HS-5 (cell line): ENCODE data around the gene RNF151.
"Not testable (repeated sequence)": the region's sequence is repeated elsewhere in the genome, so short reads cannot be mapped to it uniquely, and the experiment has no call there.

Experiments
- DNase-seq: peaks from one replicate; pipeline ENCODE4 v3.0.0-alpha.2; 2012; ENCODE audit warnings: low read depth

Gene RNF151, protein sequence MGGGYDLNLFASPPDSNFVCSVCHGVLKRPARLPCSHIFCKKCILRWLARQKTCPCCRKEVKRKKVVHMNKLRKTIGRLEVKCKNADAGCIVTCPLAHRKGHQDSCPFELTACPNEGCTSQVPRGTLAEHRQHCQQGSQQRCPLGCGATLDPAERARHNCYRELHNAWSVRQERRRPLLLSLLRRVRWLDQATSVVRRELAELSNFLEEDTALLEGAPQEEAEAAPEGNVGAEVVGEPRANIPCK

DNA sequence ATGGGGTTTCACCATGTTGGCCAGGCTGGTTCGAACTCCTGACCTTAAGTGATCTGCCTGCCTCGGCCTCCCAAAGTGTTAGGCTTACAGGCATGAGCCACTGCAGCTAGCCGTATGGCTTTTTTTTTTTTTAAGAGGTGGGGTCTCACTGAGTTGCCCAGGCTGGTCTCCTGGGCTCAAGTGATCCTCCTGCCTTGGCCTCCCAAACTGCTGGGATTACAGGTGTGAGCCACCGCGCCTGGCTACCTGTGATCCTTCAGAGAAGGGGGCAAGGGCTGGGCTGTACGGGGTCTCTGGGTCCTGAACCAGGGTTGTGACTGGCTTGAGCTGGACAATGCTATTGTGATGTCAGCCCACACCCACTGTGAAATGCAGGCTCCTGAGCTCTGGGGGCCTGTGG is at the start of gene RNF151:
Gene RNF151, plus strand, starts transcription at position 397 of the 400 bp plus-strand sequence. CDS start 26 bp downstream, outside the sequence.
- no peak for DNase-seq

GRCh38 chr16:1917056-1917664 is 49.5 kb upstream of the RNF151 start:
- DNase-seq = no peak

- DNase-seq = no peak
Observed at GRCh38 chr16:1917665-1918350, 48.8 kb upstream of the RNF151 start.

- no peak for DNase-seq
Observed at GRCh38 chr16:1918351-1919326, 48.0 kb upstream of the RNF151 start, which contains the start of gene HS3ST6. HS3ST6 (minus strand) TSS chr16:1918415; CDS start chr16:1918323, 92 bp downstream.

GRCh38 chr16:1919327-1919998 is 47.2 kb upstream of the RNF151 start:
- DNase-seq = no peak

DNA sequence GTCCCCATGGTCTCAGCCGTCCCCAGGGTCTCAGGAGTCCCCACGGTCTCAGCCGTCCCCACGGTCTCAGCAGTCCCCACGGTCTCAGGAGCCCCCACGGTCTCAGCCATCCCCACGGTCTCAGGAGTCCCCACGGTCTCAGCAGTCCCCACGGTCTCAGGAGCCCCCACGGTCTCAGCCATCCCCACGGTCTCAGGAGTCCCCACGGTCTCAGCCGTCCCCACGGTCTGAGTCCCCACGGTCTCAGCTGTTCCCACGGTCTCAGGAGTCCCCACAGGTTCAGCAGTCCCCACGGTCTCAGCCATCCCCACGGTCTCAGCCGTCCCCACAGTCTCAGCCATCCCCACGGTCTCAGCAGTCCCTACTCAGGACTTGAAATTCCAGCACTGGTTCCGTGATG is 46.5 kb upstream of the RNF151 start:
- DNase-seq = not testable (repeated sequence)

- no peak for DNase-seq
Observed at GRCh38 chr16:1920727-1921171, 45.9 kb upstream of the RNF151 start.

DNA sequence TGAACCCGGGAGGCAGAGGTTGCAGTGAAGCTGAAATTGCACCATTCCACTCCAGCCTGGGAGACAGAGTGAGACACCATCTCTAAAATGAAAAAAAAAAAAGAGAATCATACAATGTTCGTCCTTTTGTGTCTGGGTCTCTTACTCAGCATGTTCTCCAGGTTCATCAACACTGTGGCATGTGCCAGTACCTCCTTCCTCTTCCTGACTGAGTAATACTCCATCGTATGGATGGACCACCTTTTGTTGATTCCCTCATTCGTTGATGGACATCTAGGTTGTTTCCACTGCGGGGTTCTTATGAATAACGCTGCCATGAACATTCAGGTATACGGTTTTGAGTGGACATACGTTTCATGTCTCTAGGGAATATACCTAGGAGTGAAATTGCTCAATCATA is 44.3 kb upstream of the RNF151 start:
- DNase-seq = no peak

GRCh38 chr16:1923299-1924034 is 43.2 kb upstream of the RNF151 start:
- DNase-seq = no peak

- DNase-seq = no peak
Observed at GRCh38 chr16:1924095-1924494, 42.6 kb upstream of the RNF151 start.

DNA sequence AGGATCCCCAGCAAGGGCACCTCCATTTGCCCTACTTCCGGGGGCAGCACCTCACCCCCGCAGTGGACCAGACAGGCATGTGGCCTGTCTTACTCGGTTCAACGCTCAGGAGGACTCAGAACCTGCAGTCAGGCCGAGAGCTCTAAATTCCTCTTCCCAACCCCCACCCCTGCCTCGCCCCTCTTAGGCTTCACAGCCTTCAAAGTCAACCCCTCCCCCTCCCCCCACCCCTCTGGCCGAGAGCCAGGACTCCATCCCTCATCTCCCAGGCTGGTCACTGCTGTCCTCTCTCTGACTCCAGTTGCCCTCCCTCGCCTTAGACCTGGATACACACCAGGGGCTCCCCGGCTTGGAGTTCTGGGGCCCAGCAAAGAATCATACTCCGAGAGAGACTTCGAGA is 40.4 kb upstream of the RNF151 start:
- no peak for DNase-seq

GRCh38 chr16:1929105-1929504 is 37.6 kb upstream of the RNF151 start:
- no peak for DNase-seq

DNA sequence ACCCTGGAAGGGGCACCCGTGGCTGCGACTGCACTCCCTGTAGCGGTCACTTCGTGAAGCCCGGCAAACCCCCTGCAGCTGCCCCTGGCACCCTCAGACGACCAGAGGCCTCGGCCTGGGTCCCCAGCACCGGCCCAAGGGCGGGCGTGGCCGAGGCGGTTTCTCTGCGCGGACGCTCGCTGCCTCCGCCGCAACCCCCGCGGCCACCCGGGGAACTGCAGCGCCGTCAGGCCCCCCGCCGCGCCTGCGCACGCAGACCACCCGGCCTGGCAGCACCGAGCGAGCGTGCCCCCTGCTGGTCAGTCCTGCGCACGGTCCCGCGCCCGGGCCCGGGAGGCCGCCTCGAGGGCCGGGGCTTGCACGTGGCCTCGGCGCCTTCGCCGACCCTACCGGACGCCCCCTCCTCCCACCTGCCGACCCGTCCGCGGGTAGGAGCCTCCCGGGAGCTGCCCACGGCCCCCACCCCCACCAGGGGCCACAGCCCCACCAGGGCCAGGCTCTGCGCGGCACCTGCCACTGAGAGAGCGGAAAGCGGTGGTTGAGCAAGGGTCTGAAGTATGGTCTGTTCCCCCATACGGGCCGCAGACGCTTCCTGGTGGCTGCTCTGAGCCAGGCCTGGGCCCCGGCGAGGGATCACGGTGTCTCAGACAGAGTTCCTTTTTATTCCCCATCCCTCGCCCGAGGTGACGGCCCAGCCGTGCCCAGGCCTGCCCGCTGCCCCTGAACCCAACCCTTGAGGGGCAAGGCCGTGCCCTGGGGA is 36.9 kb upstream of the RNF151 start:
- DNase-seq = peak; percentile 23

GRCh38 chr16:1930338-1930720 is 36.3 kb upstream of the RNF151 start:
- no peak for DNase-seq

DNA sequence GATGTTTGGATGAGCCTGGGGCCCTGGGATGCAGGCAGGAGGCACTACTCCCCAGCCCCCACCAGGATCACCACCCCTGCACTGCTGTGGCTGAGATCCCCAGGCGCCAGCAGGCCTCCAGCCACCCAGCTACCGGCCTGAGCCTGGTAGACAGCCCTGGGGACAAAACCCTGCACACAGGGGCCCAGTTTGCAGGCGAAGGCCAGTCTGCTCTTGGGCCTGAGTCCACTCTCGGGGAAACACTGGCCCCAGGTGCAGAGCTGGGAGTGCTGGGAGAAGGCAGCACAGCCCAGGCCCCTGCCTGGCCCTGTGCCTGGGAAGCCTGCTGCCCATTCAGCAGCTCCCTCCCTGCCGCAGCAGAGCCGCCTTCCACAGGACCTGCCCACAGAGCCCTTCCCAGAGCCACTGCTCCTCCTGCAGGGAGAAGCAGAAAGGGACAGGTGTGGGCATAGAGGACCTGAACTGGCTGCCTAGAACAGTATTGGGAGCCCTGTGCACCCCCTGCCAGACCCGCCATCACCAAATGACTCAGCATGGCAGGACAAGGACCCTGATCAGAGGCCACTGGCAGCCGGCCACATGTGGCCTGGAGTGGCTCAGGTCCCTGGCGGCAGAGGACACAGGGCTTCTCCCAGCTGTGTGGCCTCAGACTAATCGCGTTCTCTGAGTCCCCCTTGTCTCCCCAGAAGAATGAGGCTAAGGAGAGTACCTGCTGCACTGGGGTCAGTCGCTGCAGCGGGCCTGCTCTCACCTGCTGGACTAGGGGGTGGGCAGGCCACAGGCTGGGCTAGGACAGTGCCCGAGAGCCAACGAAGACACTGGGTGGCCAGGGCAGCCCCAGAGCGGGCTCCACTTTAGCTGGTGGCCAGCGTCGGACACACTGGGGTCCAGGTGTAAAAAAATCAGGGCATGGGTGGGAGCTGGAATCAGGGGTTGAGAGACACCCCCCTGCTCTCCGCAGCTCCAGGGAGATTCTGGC is 34.3 kb upstream of the RNF151 start:
- DNase-seq = no peak

- DNase-seq = no peak
Observed at GRCh38 chr16:1933097-1933661, 33.5 kb upstream of the RNF151 start.

GRCh38 chr16:1936945-1937479 is 29.6 kb upstream of the RNF151 start:
- no peak for DNase-seq

DNA sequence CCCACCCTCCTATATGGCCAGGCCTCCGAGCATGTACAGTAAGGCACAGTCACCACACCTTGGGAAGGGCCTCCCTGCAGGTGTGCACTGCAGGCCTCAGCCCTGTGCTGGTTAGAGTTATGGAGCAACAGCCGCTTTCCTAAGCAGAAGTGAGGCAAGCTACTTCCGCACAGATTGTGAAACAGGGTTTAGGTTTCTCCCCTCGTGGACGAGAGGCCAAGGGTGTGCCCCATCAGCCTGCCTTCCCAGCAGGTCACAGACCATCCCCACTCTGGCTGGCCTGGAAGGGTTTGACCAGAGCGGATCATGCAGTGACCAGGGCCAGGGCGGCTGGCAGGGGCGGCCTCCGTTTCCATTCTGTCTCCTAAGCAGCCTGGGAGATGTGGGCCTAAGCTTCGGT is 28.3 kb upstream of the RNF151 start:
- no peak for DNase-seq
